ENCODE results near the gene A4GALT.
"Not testable (repeated sequence)": the region's sequence is repeated elsewhere in the genome, so short reads cannot be mapped to it uniquely, and the experiment has no call there.

The A4GALT gene

DNA sequence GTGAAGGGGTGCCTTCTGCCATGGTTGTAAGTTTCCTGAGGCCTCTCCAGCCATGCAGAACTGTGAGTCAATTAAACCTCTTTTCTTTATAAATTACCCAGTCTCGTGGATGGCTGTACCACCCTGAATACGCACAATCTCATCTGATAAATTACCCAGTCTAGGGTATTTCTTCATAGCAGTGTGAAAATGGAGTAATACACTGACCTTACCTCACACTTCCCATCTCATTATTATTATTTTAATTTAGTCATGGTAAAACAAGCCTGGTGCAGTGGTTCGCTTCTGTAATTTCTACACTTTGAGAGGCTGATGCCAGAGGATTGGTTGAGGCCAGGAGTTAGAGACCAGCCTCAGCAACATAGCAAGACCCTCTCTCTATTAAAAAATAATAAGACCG lies 41.0 kb downstream of the A4GALT start:
- no peak for DNase-seq

DNA sequence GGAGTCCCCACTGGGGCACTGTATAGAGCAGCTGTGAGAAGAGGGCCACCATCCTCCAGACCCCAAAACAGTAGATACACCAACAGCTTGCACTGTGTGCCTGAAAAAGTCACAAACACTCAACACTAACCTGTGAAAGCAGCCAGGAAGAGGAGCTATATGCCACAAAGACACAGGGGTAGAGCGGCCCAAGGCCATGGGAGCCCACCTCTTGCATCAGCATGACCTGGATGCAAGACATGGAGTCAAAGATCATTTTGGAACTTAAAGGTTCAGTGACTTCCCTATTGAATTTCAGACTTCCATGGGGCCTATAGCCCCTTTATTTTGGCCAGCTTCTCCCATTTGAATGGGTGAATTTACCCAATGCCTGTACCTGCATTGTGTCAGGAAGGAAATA lies 41.8 kb downstream of the A4GALT start:
- DNase-seq = no peak

DNA sequence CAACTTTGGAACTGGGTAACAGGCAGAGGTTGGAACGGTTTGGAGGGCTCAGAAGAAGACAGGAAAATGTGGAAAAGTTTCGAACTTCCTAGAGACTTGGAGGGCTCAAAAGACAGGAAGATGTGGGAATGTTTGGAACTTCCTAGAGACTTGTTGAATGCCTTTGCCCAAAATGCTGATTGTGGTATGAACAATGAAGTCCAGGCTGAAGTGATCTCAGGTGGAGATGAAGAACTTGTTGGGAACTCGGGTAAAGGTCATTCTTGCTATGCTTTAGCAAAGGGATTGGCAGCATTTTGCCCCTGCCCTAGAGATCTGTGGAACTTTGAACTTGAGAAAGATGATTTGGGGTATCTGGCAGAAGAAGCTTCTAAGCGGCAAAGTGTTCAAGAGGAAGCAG lies 42.7 kb downstream of the A4GALT start:
- DNase-seq = not testable (repeated sequence)

DNA sequence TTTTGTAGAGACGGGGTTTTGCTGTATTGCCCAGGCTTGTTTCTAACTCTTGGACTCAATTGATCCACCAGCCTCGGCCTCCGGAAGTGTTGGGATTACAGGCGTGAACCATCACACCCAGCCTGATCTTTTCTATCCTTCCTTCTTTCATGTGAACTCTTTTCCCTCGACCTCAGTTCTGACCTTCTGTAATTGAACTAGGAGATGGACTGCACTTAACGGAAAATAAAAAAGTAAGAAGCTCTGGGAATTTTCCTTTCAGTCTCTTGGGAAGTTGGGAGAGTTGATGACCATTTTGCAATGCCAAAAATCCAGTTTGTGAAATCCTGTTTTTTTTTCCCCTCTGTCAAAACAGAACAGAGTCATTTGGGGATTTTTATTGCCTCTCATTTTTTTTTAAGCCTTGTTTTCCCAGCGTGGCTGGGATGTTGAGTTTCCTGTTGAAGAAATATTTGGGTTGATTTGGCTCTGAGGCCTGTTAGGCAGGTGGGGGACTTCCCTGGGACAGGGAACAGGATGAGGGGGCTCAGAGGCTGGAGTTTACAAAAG lies 44.5 kb downstream of the A4GALT start:
- no peak for DNase-seq

DNA sequence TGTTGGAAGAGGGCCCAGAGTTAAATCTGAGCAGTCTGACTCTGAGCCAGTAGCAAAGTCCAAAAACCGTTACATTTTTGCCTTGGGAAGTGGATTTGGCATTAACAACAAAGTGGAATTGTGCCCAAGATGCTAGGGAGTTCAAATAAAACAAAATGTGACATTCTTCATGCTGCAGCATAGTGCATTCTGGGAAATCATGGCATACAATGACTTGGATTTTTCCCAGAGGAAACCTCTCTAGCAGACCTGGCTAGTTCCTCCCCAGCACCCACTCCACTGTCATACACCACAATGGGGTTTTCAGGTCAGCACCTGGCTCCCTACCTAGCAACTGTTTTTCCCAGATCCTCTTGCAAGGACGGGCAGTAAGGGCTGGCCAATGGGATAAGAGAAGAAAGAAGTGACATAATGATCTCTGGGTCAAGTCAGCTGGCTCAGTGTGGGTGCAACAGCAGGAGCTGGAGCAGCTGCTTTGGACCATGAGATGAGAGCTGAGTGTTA lies 46.7 kb downstream of the A4GALT start:
- peak; percentile 32 for DNase-seq

DNA sequence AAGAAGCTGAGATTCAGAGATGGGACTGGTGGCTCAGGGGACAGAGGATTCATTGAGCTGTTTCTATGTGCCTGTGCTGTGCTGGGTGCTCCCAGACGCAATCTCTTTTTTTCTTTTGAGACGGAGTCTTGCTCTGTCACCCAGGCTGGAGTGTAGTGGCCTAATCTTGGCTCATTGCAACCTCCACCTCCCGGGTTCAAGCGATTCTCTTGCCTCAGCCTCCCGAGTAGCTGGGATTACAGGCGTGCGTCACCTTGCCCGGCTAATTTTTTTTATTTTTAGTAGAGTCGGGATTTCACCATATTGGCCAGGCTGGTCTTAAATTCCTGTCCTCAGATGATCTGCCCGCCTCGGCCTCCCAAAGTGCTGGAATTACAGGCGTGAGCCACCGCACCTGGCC lies 47.6 kb downstream of the A4GALT start:
- DNase-seq = not testable (repeated sequence)

DNA sequence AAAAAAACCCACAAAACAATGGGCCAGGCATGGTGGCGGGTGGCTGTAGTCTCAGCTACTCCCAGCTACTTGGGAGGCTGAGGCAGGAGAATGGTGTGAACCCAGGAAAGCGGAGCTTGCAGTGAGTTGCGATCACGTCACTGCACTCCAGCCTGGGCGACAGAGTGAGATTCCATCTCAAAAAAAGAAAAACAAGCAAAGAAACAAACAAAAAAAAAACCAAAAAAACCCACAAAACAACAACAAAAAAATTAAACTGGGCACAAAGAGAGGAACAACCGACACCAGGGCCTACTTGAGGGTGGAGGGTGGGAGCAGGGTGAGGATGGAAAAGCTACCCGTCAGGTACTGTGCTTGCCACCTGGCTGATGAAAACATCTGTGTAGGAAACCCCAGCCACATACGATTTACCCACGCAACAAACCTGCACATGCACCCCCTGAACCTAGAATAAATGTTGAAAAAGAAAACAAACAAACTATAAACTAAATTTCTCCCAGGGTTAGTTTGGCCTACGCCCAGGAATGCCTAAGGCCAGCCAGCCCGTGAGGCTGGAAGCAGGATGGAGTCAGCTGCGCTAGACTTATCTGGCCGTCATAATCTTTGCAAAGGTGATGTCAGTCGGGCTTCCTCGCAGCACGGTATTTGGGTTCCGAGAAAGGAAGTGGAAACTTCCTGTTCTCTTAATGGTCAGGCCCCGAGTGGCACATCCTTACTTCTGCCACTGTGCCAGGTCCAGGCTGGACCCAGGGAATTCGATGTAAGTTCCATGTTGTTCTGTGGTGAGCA lies 49.6 kb downstream of the A4GALT start:
- DNase-seq = no peak

DNA sequence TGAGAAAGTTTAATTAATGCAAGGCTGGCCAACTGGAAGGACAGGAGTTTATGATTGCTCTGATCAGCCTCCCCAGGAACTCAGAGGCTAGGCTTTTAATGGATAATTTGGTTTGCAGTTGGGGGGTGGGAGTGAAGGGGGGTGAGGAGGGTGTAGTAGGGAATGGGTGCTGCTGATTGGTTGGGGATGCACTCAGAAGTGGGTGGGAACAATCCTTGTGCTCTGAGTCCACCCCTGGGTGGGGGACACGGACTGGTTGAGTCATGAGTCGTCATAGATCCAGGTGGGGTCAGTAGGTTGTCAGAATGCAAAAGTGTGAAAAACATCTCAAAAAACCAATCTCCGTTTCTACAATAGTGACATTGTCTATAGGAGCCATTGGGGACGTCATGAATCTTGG lies 50.6 kb downstream of the A4GALT start:
- no peak for DNase-seq

DNA sequence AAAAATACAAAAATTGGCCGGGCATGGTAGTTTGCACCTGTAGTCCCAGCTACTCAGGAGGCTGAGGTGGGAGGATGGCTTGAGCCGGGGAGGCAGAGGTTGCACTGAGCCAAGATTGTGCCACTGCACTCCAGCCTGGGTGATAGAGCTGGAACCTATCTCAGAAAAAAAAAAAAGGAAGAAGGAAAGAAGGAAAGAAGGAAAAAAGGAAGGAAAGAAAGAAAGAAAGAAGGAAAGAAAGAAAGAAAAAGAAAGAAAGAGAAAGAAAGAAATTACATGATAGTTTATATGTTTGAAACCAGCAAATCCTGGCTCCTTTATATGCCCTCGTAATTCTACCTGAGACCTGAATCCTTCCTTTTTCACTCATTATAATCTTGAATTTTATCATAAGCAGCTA lies 54.3 kb downstream of the A4GALT start:
- not testable (repeated sequence) for DNase-seq

DNA sequence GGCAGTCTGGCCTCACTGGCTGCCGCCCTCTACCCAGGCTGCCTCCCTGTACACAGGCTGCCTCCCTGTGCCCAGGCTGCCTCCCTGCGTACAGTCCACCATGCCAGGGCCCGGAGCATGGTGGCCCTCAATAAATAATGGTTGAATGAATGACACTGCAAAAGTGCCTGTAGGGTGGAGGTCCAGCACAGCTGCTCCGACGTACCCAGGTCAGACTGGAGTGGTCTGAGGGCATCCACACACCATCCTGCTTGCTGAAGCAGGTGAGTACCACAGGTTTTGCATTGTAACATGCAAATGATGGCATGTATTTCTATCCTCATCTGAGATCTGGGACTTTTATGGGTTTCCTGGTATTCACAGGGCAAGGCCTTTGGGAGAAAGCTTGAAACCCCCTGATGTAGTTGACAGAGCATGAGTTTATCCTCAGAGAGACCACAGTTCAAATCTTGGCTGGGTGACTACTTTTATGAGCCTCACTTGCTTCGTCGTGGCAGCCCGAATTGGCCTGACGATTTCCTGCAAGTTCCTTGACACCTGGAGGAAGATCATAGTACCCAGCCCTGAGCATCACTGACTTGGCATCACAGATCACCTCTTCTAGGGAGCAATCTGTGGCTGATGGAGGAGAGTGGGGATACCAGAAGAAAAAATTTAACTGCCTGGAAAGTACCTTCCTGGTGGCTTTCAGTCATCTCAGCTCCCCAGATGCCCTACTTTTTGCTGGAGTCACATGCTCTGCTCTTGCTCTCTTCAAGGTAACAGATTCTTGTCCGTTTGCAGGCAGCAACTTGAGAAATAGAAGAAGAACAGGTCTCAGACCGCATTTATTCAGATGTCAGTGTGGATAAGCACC lies 55.5 kb downstream of the A4GALT start:
- no peak for DNase-seq

DNA sequence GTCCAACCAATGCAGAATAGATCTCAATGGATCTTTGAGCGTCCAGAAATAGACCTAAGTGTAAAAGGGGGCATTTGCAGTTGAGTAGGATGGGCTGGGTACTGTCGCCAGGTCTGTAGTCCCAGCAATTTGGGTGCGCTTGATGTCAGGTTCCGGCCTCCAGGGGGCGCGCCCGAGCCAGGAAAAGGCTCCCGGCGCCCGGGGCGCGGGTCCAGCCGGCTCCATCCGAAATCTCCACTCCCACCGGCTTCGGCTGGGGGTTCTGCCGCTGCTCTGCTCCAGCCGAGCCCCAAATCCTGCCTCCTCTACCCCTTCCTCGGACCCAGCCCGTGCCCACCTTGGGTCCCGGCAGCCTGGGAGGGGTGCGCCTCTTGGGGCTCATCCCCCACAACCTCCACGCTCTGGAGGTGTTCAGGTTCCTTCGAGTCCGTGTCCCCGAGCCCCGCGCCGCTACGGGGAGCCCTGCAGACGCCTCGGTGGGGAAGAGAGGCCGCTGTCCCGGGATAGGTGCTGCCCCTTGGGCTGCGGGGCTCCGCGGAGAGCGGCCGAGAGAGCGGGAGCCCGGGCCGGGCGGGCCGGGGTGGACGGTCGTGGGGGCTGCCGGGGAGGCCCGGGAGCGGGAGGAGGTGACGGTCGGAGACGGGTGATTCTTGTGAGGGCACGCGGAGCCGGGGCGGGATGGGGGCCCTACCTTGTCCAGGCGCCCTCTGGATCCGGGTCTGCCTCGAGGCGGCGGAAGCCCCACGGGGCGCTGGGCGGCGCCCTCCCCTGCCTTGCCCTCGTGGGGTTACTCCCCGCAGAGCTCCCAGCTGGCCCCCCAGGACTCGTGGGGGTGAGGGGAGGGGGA lies 58.5 kb downstream of the A4GALT start:
- DNase-seq = no peak

DNA sequence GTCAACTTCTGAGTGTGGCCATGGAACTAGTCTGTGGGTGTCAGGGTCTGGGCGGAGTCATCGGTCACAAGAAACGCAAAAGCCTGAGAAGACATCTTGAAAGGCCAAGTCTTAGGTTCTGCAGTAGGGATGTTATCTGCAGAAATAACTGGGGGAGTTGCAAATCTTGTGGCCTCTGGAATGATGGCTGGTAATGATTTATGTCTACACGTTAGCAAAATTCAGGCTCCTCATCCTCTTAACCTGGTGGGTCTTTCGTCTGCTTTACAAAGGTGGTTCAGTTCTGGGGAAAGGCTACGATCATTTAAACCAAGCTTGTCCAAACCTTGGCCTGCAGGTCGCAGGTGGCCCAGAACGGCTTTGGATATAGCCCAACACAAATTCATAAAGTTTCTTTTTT lies 64.1 kb downstream of the A4GALT start:
- DNase-seq = no peak

DNA sequence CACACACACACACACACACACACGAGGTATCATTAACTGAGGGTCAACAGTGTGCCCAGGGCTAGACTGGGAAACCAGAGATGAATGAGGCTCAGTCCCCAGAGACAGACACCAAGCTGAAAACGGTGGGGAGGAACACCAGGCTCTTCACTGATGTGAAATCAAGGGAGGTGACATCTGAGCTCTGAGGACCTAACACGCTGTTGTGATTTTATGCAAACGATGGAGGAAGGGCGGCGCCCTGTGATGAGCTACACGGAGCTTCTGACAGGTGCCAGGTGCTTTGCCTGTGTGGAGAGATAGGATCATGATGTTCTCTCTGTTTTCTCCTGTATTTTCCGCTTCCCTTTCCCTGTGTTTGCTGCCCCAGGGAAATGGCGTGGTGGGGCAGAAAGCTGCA lies 65.0 kb downstream of the A4GALT start:
- no peak for DNase-seq

DNA sequence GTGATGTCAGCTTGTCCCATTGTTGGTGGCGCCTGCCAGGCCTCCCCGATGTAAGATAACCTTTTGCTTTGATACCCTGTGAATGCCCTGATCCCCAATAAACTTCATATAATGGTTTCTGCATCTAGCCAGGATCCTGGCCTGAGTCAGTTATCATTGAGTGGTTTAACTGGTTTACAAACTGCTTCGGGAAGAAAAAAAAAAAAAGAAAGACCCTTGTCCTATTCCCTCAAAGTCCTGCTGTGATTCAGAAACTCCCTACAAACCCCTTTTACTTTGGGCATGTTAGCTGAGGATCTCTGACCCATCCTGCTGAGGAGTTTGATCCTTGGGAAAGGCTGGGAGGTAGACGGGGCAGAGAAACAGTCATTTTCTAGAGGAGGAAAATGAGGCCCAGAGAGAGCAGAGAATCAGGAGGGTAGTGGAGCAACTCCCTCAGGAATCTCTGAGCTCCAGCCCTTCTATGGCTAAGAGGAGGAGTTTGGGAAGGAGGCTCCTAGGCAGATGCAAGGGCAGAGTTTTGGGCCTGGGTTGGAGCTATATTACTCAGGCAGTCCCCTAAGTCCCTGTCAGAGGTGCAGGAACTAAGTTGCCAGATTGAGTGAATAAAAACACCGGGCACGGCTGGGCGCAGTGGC lies 66.1 kb downstream of the A4GALT start:
- DNase-seq = no peak

DNA sequence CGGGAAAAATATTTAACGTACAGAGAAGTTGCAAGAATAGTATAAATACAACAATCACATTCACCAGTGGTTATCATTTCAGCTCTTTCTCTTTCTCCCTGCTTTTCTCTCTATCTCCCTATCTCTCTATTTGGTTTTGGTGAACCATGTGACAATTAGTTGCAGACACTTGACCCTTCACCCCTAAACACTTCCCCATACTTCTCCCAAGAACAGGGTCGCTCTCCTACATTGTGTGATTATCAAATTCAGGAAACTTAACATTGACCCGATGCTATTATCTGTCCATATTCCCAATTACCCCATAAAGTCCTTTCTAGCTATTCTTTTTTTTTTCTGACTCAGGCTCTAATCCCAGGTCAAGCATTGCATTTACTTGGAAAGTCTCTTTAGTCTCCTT lies 66.7 kb downstream of the A4GALT start:
- DNase-seq = no peak

DNA sequence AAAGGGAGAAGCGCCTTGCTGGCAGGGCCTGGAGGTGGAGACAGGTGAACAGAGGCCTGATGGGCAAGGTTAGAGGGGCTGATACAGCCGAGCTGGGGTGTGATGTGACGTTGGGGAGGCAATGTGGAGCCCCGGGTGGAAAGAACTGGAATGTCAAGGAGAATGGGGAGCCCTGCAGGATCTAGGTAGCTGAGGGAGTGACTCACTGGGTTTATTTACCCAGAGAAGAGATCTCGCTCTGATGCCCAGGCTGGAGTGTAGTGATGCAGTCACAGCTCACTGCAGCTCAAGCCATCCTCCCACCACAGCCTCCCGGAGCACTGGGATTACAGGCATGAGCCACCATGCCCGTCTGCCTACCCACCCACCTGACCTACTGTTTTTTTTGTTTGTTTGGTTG lies 69.5 kb downstream of the A4GALT start:
- DNase-seq = no peak

DNA sequence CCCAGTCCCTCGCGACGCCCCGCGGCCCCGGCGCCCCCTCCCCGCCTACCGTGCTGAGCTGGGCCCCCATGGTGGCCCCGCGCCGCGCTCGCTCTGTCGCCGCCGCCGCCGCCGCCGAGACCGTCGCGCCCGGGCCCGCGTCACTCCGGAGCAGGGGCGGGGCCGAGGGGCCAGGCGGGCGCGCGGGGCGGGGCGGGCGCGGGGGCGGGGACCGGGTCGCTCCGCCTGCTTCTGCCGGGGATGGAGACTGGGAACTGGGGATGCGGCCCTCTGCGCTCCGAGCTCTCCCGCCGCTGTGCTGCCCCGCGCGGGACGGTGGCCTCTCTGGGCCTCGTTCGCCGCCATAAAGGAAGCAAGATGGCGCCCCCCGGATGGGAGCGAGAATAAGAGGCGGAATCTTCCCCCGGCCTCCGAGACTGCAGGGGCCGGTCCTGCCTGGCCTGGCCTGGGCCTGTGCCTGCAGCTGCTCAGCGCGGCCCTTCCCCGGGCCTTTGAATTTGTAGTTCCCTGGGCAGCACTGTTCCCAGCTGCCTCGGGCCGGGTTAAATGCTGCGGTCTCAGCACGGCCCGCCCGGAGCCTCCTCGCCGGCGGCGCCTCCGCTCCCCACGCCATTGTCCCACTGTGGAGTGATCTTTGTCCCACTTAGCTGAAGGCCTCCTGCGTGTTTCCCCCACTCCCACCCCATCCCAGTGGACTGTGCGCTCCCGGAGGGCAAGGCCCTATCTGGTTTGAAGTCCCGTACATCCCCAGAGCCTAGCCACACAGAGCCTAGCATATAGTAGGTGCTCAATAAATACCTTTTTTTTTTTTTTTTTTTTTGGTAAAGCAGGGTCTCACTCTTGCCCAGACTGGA lies 71.2 kb downstream of the A4GALT start, which contains the start of gene CYB5R3:
CYB5R3 (minus strand) TSS at position 147 of the 854 bp plus-strand sequence; CDS start at position 70, 77 bp downstream.
- peak; percentile 37 for DNase-seq

DNA sequence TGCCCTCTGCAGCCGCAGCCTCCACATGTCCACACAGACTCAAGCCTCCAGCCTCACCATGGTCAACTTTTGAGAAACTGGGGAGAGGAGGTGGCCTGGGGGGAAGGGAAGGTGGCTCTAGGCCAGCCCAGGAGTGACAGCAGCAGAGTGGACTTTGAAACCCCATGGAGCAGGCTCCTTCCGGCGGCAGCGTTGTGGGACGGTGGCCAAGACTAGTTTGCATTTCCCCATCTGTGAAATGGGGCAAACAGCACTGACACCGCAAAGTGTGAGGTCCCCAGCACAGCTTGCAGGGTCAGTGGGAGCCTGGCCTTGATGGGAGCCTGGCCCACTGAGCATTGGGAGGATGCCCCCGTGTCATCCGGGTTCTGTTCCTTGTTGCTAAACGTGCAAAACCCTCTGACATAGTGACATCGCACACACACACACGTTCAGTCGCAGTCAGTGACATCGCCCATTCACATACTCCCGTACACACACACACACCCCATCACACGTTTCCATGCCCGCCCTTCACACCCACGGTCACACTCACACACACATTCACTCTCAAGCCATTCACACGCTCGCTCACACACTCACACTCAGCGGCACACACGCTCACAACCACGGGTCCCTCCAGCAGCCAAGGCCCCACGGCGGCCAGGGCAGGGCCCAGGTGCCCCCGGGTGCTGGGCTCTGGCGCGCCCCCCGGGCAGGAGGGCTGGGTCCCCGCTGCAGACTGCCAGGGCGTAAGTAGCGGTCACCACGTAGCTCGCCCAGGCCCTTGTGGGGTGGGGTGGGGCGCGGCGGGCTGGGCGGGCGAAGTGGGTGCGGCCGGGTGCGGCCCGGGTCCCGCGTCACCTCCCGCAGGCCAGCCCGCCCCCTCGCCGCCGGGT lies 72.1 kb downstream of the A4GALT start:
- no peak for DNase-seq

DNA sequence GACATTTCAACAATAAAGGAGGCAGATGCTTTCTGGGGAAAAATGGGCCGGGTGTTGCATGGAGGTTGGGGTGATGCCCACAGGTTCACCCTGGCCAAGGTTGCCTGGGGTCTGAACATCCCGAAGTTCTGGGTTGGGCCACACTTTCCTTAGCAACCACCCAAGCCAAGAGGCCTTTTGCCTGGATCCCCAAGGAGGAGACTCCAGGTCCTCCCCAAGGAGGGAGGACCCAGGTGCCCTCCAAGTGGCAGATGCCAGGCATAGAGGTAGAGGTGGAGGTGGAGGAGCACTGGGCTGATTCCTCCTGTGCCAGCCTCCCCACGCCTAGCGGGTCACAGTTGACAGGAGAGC lies 72.7 kb downstream of the A4GALT start:
- no peak for DNase-seq

Measured in NCI-H774 (cell line).